Activated CD4-positive, alpha-beta T cell treated with anti-CD3 and anti-CD28 coated beads, Interleukin-2, amount 10 ng/mL, durations not matched to agents 7 days and 5 days (primary cell): ENCODE results near the gene SIRT1. TPM values are rescaled to one million over a fixed set of nuclear protein-coding genes. Genes with fewer than 3 reads are reported as not detected.
A peak's percentile ranks its signal among the peaks of the same experiment; 100 is the strongest.
"Not testable (repeated sequence)": the region's sequence is repeated elsewhere in the genome, so short reads cannot be mapped to it uniquely, and the experiment has no call there.

Source experiments
- CTCF ChIA-PET: fragments of 350-600 bp; sonication (Branson Sonifier 250); formaldehyde crosslinking; loops from one replicate; lab custom pipeline; 2021; ENCODE audit warnings: antibody characterized with exemption; lab: Charles Lee
- POLR2A ChIA-PET: fragments of 350-600 bp; sonication (Branson Sonifier 250); formaldehyde crosslinking; loops from one replicate; lab custom pipeline; 2021; ENCODE audit warnings: antibody characterized with exemption; lab: Charles Lee
- DNase-seq: peaks from one replicate; pipeline ENCODE4 v3.0.0-alpha.2; 2020
- H3K27ac Mint-ChIP-seq: one replicate; pipeline ENCODE4 v1.8.0; 2021; ENCODE audit warnings: mild to moderate bottlenecking, moderate library complexity, mixed read lengths
- H3K27me3 Mint-ChIP-seq: one replicate; pipeline ENCODE4 v1.8.0; 2021; ENCODE audit warnings: mixed read lengths
- H3K36me3 Mint-ChIP-seq: one replicate; pipeline ENCODE4 v1.8.0; 2021; ENCODE audit warnings: low read depth, mixed read lengths
- H3K4me1 Mint-ChIP-seq: one replicate; pipeline ENCODE4 v1.8.0; 2021; ENCODE audit warnings: mixed read lengths
- H3K4me3 Mint-ChIP-seq: one replicate; pipeline ENCODE4 v1.8.0; 2021; ENCODE audit warnings: mild to moderate bottlenecking, moderate library complexity, mixed read lengths
- H3K9me3 Mint-ChIP-seq: one replicate; pipeline ENCODE4 v1.8.0; 2021; ENCODE audit warnings: mixed read lengths
- total RNA-seq, 2 experiments: library from RNA; stranded (reverse); gene quantifications; one replicate each; pipeline ENCODE4 v1.2.3, GENCODE V29; 2021

Gene SIRT1
- total RNA-seq, 2 experiments from 2014 or later, result 21.9 to 25.8 TPM

GRCh38 chr10:67852761-67853160 is 31.7 kb upstream of the SIRT1 start:
- H3K27me3 Mint-ChIP-seq, result no peaks in the 10 kb centered on the region
- no peak overlapping the region for H3K4me3 Mint-ChIP-seq
- H3K9me3 Mint-ChIP-seq, result no peaks in the 10 kb centered on the region
- CTCF ChIA-PET, result no interaction called here
- POLR2A ChIA-PET, result no interaction called here
- no peak for DNase-seq
- H3K27ac Mint-ChIP-seq, result no peak overlapping the region
- peaks cover 20% of the 10 kb centered on the region for H3K4me1 Mint-ChIP-seq
- H3K36me3 Mint-ChIP-seq, result peaks cover 4% of the 10 kb centered on the region

GRCh38 chr10:67853512-67853911 is 30.9 kb upstream of the SIRT1 start:
- no peaks in the 10 kb centered on the region for H3K27me3 Mint-ChIP-seq
- peaks cover 20% of the 10 kb centered on the region for H3K4me1 Mint-ChIP-seq
- POLR2A ChIA-PET, result no interaction called here

GRCh38 chr10:67858971-67859370 is 25.5 kb upstream of the SIRT1 start:
- H3K27me3 Mint-ChIP-seq, result no peaks in the 10 kb centered on the region
- no peak for DNase-seq
- peaks cover 7% of the 10 kb centered on the region for H3K4me1 Mint-ChIP-seq
- no peak overlapping the region for H3K27ac Mint-ChIP-seq
- no peak overlapping the region for H3K4me3 Mint-ChIP-seq
- ChIA-PET CTCF (interaction anchor here (0.6 kb wide), 1 partner anchor 108 kb away, joined by 3 read pairs; no protein-coding TSS in a partner anchor), POLR2A (no interaction called here)
- no peaks in the 10 kb centered on the region for H3K36me3 Mint-ChIP-seq
- H3K9me3 Mint-ChIP-seq, result no peaks in the 10 kb centered on the region

More at GRCh38 chr10:67853512-67853911, 30.9 kb upstream of the SIRT1 start:
- CTCF ChIA-PET, result interaction anchor here (1.0 to 2.3 kb wide), 2 partner anchors 12 to 298 kb away, joined by 3 to 11 read pairs; no protein-coding TSS in a partner anchor
- Mint-ChIP-seq H3K36me3 (peaks cover 4% of the 10 kb centered on the region), H3K27ac (no peak overlapping the region), H3K4me3 (no peak overlapping the region), H3K9me3 (no peaks in the 10 kb centered on the region)
- no peak for DNase-seq

DNA sequence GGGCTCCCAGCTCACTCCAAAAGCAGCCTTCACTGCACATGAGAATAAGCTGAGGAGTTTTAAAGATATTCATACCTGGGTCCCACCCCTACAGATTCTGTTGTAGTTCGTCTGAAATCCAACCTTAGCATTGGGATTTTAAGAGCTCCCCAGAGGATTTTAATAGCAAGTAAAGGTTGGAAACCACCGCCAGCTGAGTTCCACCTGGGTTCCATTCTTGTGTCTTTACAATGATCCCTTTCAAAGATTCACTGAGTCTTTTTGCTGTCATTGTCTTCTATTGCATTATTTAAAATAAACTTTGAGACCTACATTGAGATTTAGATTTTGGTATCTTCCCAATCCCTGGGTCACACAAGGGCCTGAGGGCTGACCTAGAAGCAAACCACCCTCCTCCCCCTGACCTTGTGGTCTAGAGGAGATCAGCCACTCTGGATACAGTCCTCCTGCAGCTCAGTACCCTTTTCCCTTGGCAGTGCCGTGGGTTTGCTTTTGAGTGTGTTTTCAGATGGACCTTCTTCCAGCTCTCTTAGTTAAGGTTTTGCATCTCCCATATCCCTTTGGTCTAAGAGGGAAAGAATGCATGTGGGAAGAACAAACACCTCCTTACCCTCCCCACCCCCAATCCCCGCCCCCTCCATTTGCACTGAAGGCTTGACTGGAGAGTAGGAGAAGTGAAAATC is 22.6 kb upstream of the SIRT1 start:
- ChIA-PET CTCF (interaction anchor here (2.0 kb wide), 1 partner anchor 19 kb away, joined by 5 read pairs; no protein-coding TSS in a partner anchor), POLR2A (no interaction called here)
- Mint-ChIP-seq H3K4me1 (no peaks in the 10 kb centered on the region), H3K9me3 (no peaks in the 10 kb centered on the region), H3K27me3 (no peaks in the 10 kb centered on the region), H3K27ac (no peak overlapping the region), H3K4me3 (no peak overlapping the region), H3K36me3 (no peaks in the 10 kb centered on the region)
- DNase-seq, result no peak

DNA sequence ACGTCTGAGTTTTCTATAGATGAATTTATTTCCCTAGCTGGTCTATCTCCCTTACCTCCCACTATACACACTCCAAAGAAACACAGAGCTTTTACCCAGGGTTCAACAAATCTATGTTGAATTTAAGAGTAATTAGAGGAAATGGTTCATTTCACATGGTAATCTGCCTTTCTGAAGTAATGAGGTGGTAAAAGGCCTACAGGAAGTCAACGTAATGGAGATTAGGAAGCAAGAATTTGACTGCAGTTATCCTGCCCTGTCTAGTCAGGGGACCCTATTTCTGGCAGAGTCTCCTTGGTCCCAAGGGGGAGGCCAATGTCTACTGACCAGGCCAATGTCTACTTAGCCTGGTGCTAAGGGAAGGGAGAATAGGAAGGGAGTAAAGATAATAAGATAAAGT is 21.4 kb upstream of the SIRT1 start:
- CTCF ChIA-PET, result interaction anchor here (2.0 kb wide), 1 partner anchor 17 kb away, joined by 5 read pairs; no protein-coding TSS in a partner anchor
- no peak for DNase-seq
- Mint-ChIP-seq H3K4me3 (no peak overlapping the region), H3K4me1 (no peaks in the 10 kb centered on the region), H3K27ac (no peak overlapping the region), H3K9me3 (no peaks in the 10 kb centered on the region), H3K27me3 (no peaks in the 10 kb centered on the region), H3K36me3 (no peaks in the 10 kb centered on the region)
- POLR2A ChIA-PET, result no interaction called here

DNA sequence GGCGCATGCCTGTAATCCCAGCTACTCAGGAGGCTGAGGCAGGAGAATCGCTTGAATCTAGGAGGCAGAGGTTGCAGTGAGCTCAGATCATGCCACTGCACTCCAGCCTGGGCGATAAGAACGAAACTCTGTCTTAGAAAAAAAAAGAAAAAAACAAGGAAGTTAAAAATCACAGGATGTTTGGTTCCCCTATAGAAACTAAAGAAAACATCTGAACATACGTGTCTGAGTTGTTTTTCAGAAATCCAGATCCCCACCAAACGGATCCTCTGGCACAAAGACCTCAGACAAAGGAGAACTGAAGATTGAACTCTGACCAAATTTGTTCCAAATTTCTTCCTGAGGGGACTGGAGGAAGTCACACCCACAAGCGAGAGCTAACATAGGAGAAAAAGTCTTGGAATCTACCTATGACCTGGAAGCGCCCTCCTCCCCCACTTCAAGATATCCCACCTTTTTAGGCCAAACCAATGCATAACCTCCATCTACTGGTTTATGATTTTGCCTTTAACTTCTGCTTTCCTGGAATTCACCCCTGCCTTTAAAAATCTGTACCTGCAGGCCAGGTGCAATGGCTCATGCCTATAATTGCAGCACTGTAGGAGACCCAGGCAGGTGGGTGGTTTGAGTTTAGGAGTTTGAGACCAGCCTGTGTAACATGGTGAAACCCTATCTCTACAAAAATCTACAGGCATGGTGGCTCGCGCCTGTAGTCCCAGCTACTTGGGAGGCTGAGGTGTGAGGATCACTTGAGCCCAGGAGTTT is 19.7 kb upstream of the SIRT1 start:
- H3K4me3 Mint-ChIP-seq, result no peak overlapping the region
- H3K36me3 Mint-ChIP-seq, result no peaks in the 10 kb centered on the region
- H3K27me3 Mint-ChIP-seq, result no peaks in the 10 kb centered on the region
- H3K4me1 Mint-ChIP-seq, result no peaks in the 10 kb centered on the region
- CTCF ChIA-PET, result interaction anchor here (1.0 to 3.1 kb wide), 3 partner anchors 8 to 291 kb away, joined by 3 to 11 read pairs (median 4); no protein-coding TSS in a partner anchor
- DNase-seq, result no peak
- H3K27ac Mint-ChIP-seq, result peak overlapping the region; percentile 5
- POLR2A ChIA-PET, result no interaction called here
- no peaks in the 10 kb centered on the region for H3K9me3 Mint-ChIP-seq

DNA sequence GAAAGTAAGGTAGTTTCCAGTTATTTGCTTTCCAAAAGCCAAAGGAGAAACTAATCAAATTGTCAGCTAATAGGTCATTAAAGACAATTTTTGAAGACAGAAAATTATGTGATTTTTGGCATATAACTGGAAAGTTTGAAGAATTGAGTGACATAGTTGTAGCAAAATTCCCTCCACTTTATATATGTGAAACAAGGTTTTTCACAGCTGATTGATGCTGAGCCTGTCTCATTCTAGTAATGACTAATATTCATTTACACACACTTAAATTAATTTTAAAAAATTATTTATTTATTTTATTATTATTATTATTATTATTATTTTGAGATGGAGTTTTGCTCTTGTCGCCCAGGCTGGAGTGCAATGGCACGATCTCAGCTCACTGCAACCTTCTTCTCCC is 16.3 kb upstream of the SIRT1 start:
- H3K9me3 Mint-ChIP-seq, result no peaks in the 10 kb centered on the region
- no peak overlapping the region for H3K27ac Mint-ChIP-seq
- H3K36me3 Mint-ChIP-seq, result no peaks in the 10 kb centered on the region
- no peak for DNase-seq
- POLR2A ChIA-PET, result interaction anchor here (0.6 kb wide), 1 partner anchor 55 kb away, joined by 3 read pairs; no protein-coding TSS in a partner anchor
- CTCF ChIA-PET, result interaction anchor here (1.0 to 1.3 kb wide), 2 partner anchors 13 to 41 kb away, joined by 3 to 4 read pairs; no protein-coding TSS in a partner anchor
- no peaks in the 10 kb centered on the region for H3K4me1 Mint-ChIP-seq
- no peaks in the 10 kb centered on the region for H3K27me3 Mint-ChIP-seq
- H3K4me3 Mint-ChIP-seq, result no peak overlapping the region

GRCh38 chr10:67869996-67870395 is 14.5 kb upstream of the SIRT1 start:
- Mint-ChIP-seq H3K27ac (no peak overlapping the region), H3K36me3 (no peaks in the 10 kb centered on the region), H3K27me3 (no peaks in the 10 kb centered on the region), H3K4me3 (no peak overlapping the region), H3K9me3 (no peaks in the 10 kb centered on the region), H3K4me1 (no peaks in the 10 kb centered on the region)
- ChIA-PET CTCF (interaction anchor here (0.7 kb wide), 1 partner anchor 15 kb away, joined by 3 read pairs; no protein-coding TSS in a partner anchor), POLR2A (no interaction called here)
- no peak for DNase-seq

DNA sequence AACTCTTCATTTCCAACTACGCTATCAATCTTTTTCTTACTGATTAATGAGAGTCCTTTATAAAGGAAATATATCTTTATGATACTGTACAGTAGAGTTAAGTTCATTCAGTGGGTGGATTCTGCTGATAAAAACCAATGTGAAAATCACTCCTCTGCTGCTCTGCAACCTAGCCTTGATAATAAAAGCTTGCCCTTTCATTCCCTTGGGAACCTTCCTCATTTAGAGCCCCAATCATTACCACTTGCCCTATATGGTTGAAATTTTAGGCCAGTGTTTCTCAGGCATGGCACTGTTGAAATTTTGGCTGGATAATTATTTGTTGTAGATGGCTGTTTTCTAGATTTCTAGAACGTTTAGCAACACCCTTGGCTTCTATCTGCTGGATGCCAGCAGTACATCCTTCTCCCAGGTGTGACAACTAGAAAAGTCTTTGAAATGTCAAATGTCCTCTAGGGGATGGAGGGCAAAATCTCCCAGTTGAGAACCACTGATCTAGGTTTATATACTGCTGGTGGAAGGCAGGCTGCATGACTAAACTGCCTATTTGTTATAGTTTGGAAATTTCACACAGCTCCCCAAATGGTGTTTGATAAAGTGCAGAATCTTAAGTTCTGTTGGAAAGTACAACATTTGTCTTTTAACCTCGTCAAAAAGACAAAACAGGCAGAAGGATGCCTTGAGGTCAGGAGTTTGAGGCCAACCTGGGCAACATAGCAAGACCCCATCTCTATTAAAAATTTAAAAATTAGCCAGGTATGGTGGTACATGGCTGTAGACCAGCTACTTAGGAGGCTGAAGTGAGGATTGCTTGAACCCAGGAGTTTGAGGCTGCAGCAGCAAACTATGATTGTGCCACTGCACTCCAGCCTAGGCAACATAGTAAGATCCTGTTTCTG is 8.9 kb upstream of the SIRT1 start:
- no peak overlapping the region for H3K4me3 Mint-ChIP-seq

DNA sequence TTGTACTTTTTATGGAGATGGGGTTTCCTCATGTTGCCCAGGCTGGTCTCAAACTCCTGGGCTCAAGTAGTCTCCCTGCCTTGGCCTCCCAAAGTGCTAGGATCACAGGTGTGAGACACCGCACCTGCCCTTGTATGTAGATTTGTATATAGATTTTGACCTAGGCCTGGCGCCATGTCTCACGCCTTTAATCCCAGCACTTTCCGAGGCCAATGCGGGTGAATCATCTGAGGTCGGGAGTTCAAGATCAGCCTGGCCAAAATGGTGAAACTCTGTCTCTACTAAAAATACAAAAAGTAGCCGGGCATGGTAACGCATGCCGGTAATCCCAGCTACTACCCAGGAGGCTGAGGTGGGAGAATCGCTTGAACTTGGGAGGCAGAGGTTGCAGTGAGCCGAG is 7.0 kb upstream of the SIRT1 start:
- CTCF ChIA-PET, result interaction anchor here (0.5 to 1.1 kb wide), 4 partner anchors 11 to 176 kb away, joined by 3 to 5 read pairs (median 4); no protein-coding TSS in a partner anchor
- H3K4me3 Mint-ChIP-seq, H3K27me3 Mint-ChIP-seq, H3K4me1 Mint-ChIP-seq, DNase-seq, POLR2A ChIA-PET, H3K9me3 Mint-ChIP-seq, H3K27ac Mint-ChIP-seq, H3K36me3 Mint-ChIP-seq: not testable (repeated sequence)

More for the DNA sequence above, 8.9 kb upstream of the SIRT1 start:
- CTCF ChIA-PET, result no interaction called here
- no peak for DNase-seq
- no peaks in the 10 kb centered on the region for H3K4me1 Mint-ChIP-seq
- no peaks in the 10 kb centered on the region for H3K9me3 Mint-ChIP-seq
- POLR2A ChIA-PET, result interaction anchor here (0.7 kb wide), 1 partner anchor 27 kb away, joined by 6 read pairs; no protein-coding TSS in a partner anchor
- no peak overlapping the region for H3K27ac Mint-ChIP-seq
- no peaks in the 10 kb centered on the region for H3K36me3 Mint-ChIP-seq
- H3K27me3 Mint-ChIP-seq, result no peaks in the 10 kb centered on the region

DNA sequence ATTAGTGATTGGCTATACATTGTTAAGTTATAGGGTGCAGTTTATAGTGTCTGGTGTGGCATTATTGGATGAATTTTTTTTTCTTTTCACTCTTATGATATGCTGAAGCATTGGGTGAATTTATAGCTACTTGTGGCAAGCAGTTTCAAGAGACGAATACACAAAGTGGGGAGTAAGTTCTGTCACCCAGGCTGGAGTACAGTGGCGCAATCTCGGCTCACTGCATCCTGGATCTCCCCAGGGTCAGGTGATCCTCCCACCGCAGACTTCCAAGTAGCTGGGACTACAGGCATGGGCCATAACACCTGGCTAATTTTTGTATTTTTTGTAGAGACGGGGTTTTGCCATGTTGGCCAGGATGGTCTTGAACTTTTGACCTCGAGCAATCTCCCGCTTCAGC is 6.3 kb upstream of the SIRT1 start:
- H3K27me3 Mint-ChIP-seq, result no peaks in the 10 kb centered on the region
- no peaks in the 10 kb centered on the region for H3K36me3 Mint-ChIP-seq
- ChIA-PET POLR2A (no interaction called here), CTCF (interaction anchor here (0.7 to 1.1 kb wide), 3 partner anchors 10 to 175 kb away, joined by 3 to 5 read pairs (median 4); no protein-coding TSS in a partner anchor)
- H3K27ac Mint-ChIP-seq, result no peak overlapping the region
- H3K4me3 Mint-ChIP-seq, result no peak overlapping the region
- DNase-seq, result no peak
- peaks cover 3% of the 10 kb centered on the region for H3K4me1 Mint-ChIP-seq
- H3K9me3 Mint-ChIP-seq, result no peaks in the 10 kb centered on the region

GRCh38 chr10:67883710-67884312 is 645 bp upstream of the SIRT1 start:
- ChIA-PET CTCF (interaction anchor here (0.5 to 1.5 kb wide), 5 partner anchors 11 to 1306 kb away, joined by 3 to 4 read pairs (median 3); no protein-coding TSS in a partner anchor), POLR2A (no interaction called here)
- peak overlapping the region; percentile 80 for H3K4me3 Mint-ChIP-seq
- peaks cover 31% of the 10 kb centered on the region for H3K4me1 Mint-ChIP-seq
- H3K27ac Mint-ChIP-seq, result peak overlapping the region; percentile 96
- H3K27me3 Mint-ChIP-seq, result no peaks in the 10 kb centered on the region
- DNase-seq, result no peak
- no peaks in the 10 kb centered on the region for H3K9me3 Mint-ChIP-seq
- peaks cover 20% of the 10 kb centered on the region for H3K36me3 Mint-ChIP-seq
